RWPE1 (cell line): ENCODE measurements around the gene INSRR.

Experiments used
- CTCF ChIA-PET: fragments of 350-600 bp; sonication (Branson Sonifier 250); formaldehyde crosslinking; extraction: SDS; loops from one replicate; lab custom pipeline; 2021; lab: Yijun Ruan, JAX
- POLR2A ChIA-PET: fragments of 400-600 bp; formaldehyde crosslinking; extraction: SDS; loops from one replicate; lab custom pipeline; 2020; ENCODE audit warnings: antibody characterized with exemption; ENCODE audit not compliant: low non-redundant PET; lab: Yijun Ruan, JAX
- DNase-seq: peaks from one replicate; pipeline ENCODE4 v3.0.0; 2012; ENCODE audit warnings: low spot score
- H3K27ac ChIP-seq: fragments of 450-650 bp; 2 replicates; pipeline ENCODE4 v1.5.1; 2017
- CTCF ChIP-seq: fragments of 450-650 bp; conservative IDR thresholded peaks from 2 replicates; pipeline ENCODE4 v1.5.1; 2017; ENCODE audit warnings: low read depth, mild to moderate bottlenecking

The INSRR gene

GRCh38 chr1:156887734-156888133 is 28.8 kb upstream of the INSRR start:
- TF ChIP-seq CTCF, result no peak
- POLR2A ChIA-PET, result no interaction called here
- CTCF ChIA-PET, result interaction anchor here (0.6 to 9.3 kb wide), 4 partner anchors 26 to 267 kb away, joined by 3 to 77 read pairs (median 4); partner anchors contain the start of gene NTRK1
- no peak for DNase-seq
- no peak overlapping the region for H3K27ac ChIP-seq

GRCh38 chr1:156887317-156887716 is 28.4 kb upstream of the INSRR start:
- POLR2A ChIA-PET, result no interaction called here
- no peak overlapping the region for H3K27ac ChIP-seq
- CTCF ChIA-PET, result interaction anchor here (0.7 to 9.3 kb wide), 3 partner anchors 25 to 40 kb away, joined by 3 to 77 read pairs (median 6); partner anchors contain the start of gene NTRK1
- DNase-seq, result no peak
- no peak for TF ChIP-seq CTCF

GRCh38 chr1:156886583-156887281 is 27.8 kb upstream of the INSRR start:
- TF ChIP-seq CTCF, result no peak
- DNase-seq, result no peak
- H3K27ac ChIP-seq, result no peak overlapping the region
- ChIA-PET CTCF (interaction anchor here (0.6 to 9.3 kb wide), 3 partner anchors 24 to 41 kb away, joined by 3 to 77 read pairs (median 6); partner anchors contain the start of gene NTRK1), POLR2A (no interaction called here)

- no peak overlapping the region for H3K27ac ChIP-seq
- DNase-seq, result no peak
- TF ChIP-seq CTCF, result no peak
- ChIA-PET CTCF (no interaction called here), POLR2A (no interaction called here)
Measured at GRCh38 chr1:156885880-156886355, 27.0 kb upstream of the INSRR start.

GRCh38 chr1:156885314-156885713 is 26.4 kb upstream of the INSRR start:
- TF ChIP-seq CTCF, result no peak
- POLR2A ChIA-PET, result no interaction called here
- DNase-seq, result no peak
- CTCF ChIA-PET, result no interaction called here
- H3K27ac ChIP-seq, result no peak overlapping the region

- no peak for DNase-seq
- TF ChIP-seq CTCF, result no peak
- H3K27ac ChIP-seq, result no peak overlapping the region
- ChIA-PET POLR2A (interaction anchor here (0.6 kb wide), 1 partner anchor 13 kb away, joined by 10 read pairs; no protein-coding TSS in a partner anchor), CTCF (interaction anchor here (0.7 to 1.3 kb wide), 2 partner anchors 27 to 43 kb away, joined by 3 to 5 read pairs; no protein-coding TSS in a partner anchor)
Measured at GRCh38 chr1:156884560-156885184, 25.8 kb upstream of the INSRR start.
